Measurements from ENCODE around the gene ABHD11. TPM values are rescaled to one million over a fixed set of nuclear protein-coding genes. Genes with fewer than 3 reads are reported as not detected.
A peak's percentile ranks its signal among the peaks of the same experiment; 100 is the strongest.

The ABHD11 gene
- total and polyA plus RNA-seq, 11 donors, result 17.9 to 36.9 (median 25.0) TPM

- DNase-seq, result peak in 1 of 5 donors; percentile 49
- Histone ChIP-seq H3K9me3 (no peaks in the 10 kb centered on the region), H3K27ac (no peak overlapping the region), H3K4me1 (peaks cover 0 to 6% (median 0%) of the 10 kb centered on the region in 12 donors), H3K36me3 (peaks cover 0 to 55% (median 43%) of the 10 kb centered on the region in 9 donors), H3K27me3 (no peaks in the 10 kb centered on the region), H3K4me3 (no peak overlapping the region)
- TF ChIP-seq POLR2A (IDR thresholded peaks at IDR 0.05) (no peak), CTCF (IDR thresholded peaks at IDR 0.05) (no peak)
- intact Hi-C loops (cut with DNase I), result no loop called here
- 81 to 89% (median 89%) methylated on average over 12 to 14 of the region's 14 CpGs for WGBS, 4 donors
- no peak for ATAC-seq
These were observed 38.6 kb downstream of the ABHD11 start for GRCh38 chr7:73700069-73700423.

DNA sequence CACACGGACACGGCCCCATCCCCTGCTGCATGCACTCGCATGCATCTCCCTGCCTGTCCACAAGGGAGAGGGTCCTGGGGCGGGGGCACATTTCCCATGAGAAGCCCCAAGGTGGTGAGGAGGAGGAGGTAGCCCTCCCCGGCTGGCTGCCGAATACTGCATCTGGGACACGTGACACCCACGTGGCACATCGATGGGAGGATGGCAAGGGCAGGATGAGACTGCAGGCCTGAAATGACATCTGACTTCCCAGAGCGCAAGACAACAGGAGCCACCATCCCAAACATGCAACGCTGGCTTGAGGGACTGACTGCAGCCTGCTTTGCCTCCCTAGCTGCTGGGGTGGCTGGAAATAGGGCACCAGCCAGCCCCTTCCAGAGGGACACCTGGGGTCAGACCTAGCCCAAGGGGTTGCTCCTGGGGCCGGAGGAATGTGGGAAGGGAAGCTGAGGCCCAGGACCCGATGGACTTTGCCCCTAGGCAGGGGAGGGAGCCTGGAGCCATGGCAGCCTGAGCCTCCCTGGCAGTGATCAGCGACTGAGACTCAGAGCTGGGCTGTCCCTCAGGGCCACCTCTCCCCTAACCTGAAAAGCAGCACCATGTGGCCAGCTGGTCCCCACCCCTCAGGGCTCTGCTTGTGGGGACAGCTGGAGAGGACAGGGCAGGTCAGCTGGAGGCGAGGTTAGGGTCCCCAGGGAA lies 39.1 kb downstream of the ABHD11 start:
- Histone ChIP-seq H3K36me3 (peaks cover 0 to 60% (median 48%) of the 10 kb centered on the region in 9 donors), H3K4me1 (peaks cover 0 to 6% (median 0%) of the 10 kb centered on the region in 12 donors), H3K27ac (no peak overlapping the region), H3K9me3 (no peaks in the 10 kb centered on the region), H3K4me3 (no peak overlapping the region), H3K27me3 (no peaks in the 10 kb centered on the region)
- ATAC-seq (no peak), DNase-seq (peak in 1 of 5 donors; percentile 38)
- intact Hi-C loops (cut with DNase I), result no loop called here
- 80 to 88% (median 85%) methylated on average over 12 to 15 of the region's 15 CpGs for WGBS, 4 donors
- no peak for TF ChIP-seq POLR2A (IDR thresholded peaks at IDR 0.05)
- TF ChIP-seq CTCF (IDR thresholded peaks at IDR 0.05), result no peak

DNA sequence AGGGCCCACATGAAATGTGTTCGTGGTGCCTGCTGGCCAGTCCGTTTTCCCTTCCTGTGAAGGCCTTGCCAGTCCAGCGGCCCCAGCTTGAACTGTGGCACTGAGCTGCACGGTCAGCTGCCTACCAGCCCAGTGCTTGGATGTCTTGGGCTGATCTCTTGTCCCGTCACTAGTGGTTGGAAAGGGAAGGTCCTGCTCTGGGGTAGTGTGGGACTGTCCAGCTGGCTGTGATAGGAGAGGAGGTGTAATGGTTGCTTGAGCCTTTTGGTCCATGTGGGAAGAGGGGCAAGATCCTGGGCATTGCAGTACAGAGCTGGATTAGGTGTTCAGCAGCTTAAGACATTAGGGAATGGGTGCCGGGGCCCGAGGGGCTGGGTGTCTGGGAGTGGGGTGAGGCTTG lies 40.2 kb downstream of the ABHD11 start:
- 87 to 96% (median 88%) methylated on average over 7 of the region's 7 CpGs for WGBS, 4 donors
- DNase-seq (no peak), ATAC-seq (no peak)
- H3K9me3 ChIP-seq, result no peaks in the 10 kb centered on the region
- H3K27me3 ChIP-seq, result no peaks in the 10 kb centered on the region
- H3K4me1 ChIP-seq, result no peaks in the 10 kb centered on the region
- H3K36me3 ChIP-seq, result peaks cover 0 to 71% (median 59%) of the 10 kb centered on the region in 9 donors
- TF ChIP-seq POLR2A (IDR thresholded peaks at IDR 0.05), result no peak
- no peak for TF ChIP-seq CTCF (IDR thresholded peaks at IDR 0.05)
- H3K27ac ChIP-seq, result no peak overlapping the region
- no peak overlapping the region for H3K4me3 ChIP-seq
- intact Hi-C loops (cut with DNase I), result no loop called here

- Histone ChIP-seq H3K36me3 (peaks cover 0 to 86% (median 79%) of the 10 kb centered on the region in 9 donors), H3K4me3 (no peak overlapping the region), H3K9me3 (no peaks in the 10 kb centered on the region), H3K4me1 (no peaks in the 10 kb centered on the region), H3K27ac (no peak overlapping the region), H3K27me3 (no peaks in the 10 kb centered on the region)
- 89 to 95% (median 94%) methylated on average over 4 of the region's 4 CpGs for WGBS, 4 donors
- no peak for ATAC-seq
- intact Hi-C loops (cut with DNase I), result no loop called here
- no peak for DNase-seq
- TF ChIP-seq POLR2A (IDR thresholded peaks at IDR 0.05), result no peak
- no peak for TF ChIP-seq CTCF (IDR thresholded peaks at IDR 0.05)
These were observed 42.2 kb downstream of the ABHD11 start for GRCh38 chr7:73696372-73696771.

Measured in heart left ventricle (tissue), 16 donors.